ENCODE measurements around the gene PTH1R. TPM values are rescaled to one million over a fixed set of nuclear protein-coding genes. Genes with fewer than 3 reads are reported as not detected.
A peak's percentile ranks its signal among the peaks of the same experiment; 100 is the strongest.

PTH1R gene
- total RNA-seq, 1 donor from 2014 or later: 14.5 TPM

DNA sequence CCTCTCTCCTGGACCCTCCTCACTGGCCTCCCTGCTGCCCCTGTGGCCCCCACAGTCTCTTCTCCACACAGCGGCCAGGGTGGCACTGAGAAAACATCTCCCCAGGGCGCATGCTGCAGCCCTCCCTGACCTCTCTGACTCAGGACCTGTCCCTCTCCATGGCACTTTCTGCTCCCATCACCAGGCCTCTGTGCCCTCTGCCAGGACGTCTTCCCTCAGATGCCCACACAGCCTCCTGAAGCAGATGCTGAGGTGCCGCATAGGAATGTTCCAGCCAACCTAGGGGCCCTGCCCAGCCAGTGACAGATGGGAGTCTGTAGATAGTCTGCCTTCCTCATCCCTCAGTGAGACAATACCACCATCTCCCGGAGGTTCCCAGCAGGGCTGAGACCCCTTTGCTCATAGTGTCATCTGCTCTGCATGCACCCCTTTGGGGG lies 22.9 kb upstream of the PTH1R start:
- Histone ChIP-seq H3K27me3 (ENCODE audit: low read depth) (no peaks in the 10 kb centered on the region), H3K9me3 (no peaks in the 10 kb centered on the region), H3K36me3 (no peaks in the 10 kb centered on the region), H3K4me1 (no peaks in the 10 kb centered on the region), H3K4me3 (no peak overlapping the region), H3K27ac (no peak overlapping the region)
- DNase-seq (peak; percentile 14), ATAC-seq (no peak)
- TF ChIP-seq, protein P1, sequence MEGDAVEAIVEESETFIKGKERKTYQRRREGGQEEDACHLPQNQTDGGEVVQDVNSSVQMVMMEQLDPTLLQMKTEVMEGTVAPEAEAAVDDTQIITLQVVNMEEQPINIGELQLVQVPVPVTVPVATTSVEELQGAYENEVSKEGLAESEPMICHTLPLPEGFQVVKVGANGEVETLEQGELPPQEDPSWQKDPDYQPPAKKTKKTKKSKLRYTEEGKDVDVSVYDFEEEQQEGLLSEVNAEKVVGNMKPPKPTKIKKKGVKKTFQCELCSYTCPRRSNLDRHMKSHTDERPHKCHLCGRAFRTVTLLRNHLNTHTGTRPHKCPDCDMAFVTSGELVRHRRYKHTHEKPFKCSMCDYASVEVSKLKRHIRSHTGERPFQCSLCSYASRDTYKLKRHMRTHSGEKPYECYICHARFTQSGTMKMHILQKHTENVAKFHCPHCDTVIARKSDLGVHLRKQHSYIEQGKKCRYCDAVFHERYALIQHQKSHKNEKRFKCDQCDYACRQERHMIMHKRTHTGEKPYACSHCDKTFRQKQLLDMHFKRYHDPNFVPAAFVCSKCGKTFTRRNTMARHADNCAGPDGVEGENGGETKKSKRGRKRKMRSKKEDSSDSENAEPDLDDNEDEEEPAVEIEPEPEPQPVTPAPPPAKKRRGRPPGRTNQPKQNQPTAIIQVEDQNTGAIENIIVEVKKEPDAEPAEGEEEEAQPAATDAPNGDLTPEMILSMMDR (IDR thresholded peaks at IDR 0.05): no peak
- intact Hi-C loops (cut with DNase I): no loop called here

DNA sequence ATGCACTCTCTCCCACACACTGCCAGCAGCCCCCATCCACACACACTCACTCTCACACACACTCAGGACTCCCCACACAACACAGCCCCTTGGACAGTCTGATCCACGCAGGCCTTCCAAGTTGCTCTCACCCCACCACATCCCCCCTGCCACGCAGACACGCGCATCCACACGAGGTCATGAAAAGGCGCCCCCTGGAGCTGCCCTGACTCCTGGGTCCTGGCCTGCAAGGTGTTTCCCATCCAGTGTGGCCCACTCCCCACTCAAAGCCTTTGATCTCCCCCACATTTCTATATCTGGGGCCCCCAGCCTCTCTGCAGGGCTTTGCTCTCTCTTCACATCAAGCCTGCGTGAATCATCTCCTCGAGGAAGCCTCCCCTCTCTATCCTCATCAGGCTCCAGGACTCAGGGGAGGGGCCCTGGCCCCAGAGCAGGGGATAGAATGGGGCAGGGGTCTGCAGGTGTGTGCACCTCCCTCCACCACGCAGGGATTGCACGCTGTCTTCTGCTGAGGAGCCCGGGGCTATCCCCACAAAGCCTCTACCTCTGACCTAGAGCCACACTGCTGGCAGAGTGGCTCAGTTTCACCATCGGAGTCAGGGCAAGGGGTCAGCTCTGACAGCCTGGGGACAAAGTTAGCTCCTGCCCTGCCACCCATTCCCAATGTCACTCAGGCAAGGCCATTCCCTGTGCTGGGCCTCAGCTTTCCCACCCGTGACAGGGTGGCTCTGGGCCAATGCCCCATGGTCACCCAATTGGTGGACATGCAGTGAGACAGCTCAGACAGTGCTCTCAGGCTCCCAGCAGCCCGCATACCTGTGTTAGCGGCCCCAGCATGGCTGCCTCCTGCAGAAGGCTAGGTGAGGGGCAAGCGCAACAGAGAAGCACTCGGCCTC lies 20.7 kb upstream of the PTH1R start:
- Histone ChIP-seq H3K9me3 (no peaks in the 10 kb centered on the region), H3K27ac (no peak overlapping the region), H3K27me3 (ENCODE audit: low read depth) (no peaks in the 10 kb centered on the region), H3K4me3 (no peak overlapping the region), H3K4me1 (no peaks in the 10 kb centered on the region), H3K36me3 (no peaks in the 10 kb centered on the region)
- intact Hi-C loops (cut with DNase I): no loop called here
- ATAC-seq (no peak), DNase-seq (peak; percentile 14)
- TF ChIP-seq, protein P1 (IDR thresholded peaks at IDR 0.05): no peak

DNA sequence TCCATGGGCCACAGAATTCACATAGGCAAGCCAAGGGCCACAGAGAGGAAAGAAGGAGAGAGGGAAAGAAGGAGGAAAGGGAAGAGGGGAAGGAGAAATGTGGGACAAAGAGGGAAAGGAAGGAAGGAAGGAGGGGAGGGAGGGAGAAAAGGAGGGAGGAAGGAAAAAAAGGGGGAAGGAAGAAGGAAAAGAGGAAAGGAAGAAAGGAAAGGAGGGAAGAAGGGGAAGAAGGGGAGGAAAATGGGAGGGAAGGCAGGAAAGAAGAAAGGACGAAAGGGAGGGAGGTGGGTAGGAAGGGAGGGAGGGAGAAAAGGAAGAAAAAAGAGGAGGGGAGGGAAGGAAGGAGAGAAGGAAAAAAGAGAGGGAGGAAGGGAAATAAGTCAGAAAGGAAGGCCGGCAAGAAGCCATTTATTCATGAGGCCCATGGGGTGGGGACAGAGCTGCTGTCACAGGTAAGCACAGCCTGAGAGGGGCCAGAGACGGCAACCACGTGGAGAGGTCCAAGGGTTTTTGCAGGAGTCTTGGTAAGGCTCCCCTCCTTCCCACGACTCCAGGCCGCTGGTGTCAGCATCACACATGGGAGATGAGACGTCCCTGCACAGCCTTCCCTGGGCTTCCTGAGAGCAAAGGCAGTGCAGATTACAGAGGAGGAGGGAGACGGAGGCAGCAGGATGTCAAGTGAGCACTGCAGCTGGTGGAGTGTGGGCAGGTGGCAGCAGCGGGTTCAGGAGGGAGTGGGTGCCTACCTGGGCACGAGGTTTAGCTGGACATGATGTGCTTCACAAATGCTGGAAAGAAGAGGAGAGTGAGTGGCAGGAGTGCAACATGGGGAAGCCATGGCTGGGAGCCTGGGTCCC lies 19.8 kb upstream of the PTH1R start:
- Histone ChIP-seq H3K4me3 (no peak overlapping the region), H3K36me3 (no peaks in the 10 kb centered on the region), H3K4me1 (no peaks in the 10 kb centered on the region), H3K27ac (no peak overlapping the region), H3K27me3 (ENCODE audit: low read depth) (no peaks in the 10 kb centered on the region), H3K9me3 (no peaks in the 10 kb centered on the region)
- peak; percentile 30 for DNase-seq
- TF ChIP-seq, protein P1 (IDR thresholded peaks at IDR 0.05): no peak
- ATAC-seq: no peak
- intact Hi-C loops (cut with DNase I): no loop called here

DNA sequence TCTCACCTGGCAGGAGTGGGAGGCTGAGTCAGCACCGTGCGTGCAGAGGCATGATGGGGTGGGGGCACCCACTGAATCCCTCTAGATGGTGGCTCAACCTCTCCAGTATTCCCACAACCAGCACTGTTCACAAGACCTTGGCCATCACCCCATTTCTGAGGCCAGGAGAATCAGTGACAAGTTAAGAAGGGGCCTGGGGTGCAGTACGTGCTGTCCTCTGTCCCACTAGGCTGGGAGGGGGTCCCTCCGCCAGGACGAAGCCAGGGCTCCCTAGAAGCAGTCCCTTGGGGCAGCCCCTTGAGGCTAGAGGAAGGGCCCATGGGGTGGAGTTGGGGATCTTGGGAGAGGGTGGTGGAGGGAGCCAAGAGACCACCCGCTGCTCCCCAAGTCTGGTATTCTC lies 19.1 kb upstream of the PTH1R start:
- no peak overlapping the region for H3K4me3 ChIP-seq
- DNase-seq: peak; percentile 14
- H3K27ac ChIP-seq: no peak overlapping the region
- no peaks in the 10 kb centered on the region for H3K9me3 ChIP-seq
- TF ChIP-seq, protein P1 (IDR thresholded peaks at IDR 0.05): no peak
- no peaks in the 10 kb centered on the region for H3K36me3 ChIP-seq
- ATAC-seq: no peak
- no peaks in the 10 kb centered on the region for H3K4me1 ChIP-seq
- H3K27me3 ChIP-seq (ENCODE audit: low read depth): no peaks in the 10 kb centered on the region
- intact Hi-C loops (cut with DNase I): no loop called here

DNA sequence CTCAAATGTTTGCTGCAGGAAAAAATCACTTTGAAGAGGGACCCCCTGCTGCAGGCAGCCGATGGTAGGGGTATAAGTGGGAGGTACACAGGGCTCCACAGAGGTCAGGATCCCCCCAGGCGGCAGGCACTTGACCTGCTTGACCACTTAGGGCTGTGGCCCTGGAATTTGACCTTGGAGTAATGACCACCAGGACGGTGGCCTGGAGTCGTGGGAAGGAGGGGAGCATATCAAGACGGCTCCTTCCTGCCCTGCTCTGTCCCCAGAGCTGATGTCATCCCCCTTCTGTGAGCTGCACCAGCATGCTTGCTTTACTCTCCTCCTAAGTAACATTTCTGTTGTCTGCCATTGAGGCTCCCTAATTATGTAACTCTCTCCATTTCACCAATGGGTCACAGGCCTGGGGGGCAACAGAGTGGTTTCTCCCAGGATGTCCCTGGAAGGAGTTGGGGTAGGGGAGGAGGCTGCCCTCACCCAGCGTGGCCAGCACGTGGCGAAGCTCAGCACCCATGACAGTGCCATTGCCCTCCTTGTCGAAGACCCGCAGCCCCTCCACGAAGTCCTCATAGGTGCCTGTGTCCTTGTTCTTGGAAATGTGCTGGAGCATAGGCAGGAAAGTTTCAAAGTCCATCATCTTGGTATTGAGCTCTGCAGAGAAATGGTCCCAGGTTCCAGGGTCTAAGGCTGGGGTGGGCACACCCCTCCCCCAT lies 18.4 kb upstream of the PTH1R start:
- H3K27ac ChIP-seq: no peak overlapping the region
- no peaks in the 10 kb centered on the region for H3K9me3 ChIP-seq
- TF ChIP-seq, protein P1 (IDR thresholded peaks at IDR 0.05): no peak
- DNase-seq (peak; percentile 21), ATAC-seq (no peak)
- peaks cover 2% of the 10 kb centered on the region for H3K4me1 ChIP-seq
- intact Hi-C loops (cut with DNase I): no loop called here
- H3K4me3 ChIP-seq: no peak overlapping the region
- H3K27me3 ChIP-seq (ENCODE audit: low read depth): no peaks in the 10 kb centered on the region
- no peaks in the 10 kb centered on the region for H3K36me3 ChIP-seq
